Right atrium auricular region (tissue), 2 donors: Measurements from ENCODE around the gene ZDHHC7. TPM values are rescaled to one million over a fixed set of nuclear protein-coding genes. Genes with fewer than 3 reads are reported as not detected.

Experiments
- DNase-seq: peaks from one replicate; pipeline ENCODE4 v3.0.0-alpha.2; 2019; ENCODE audit warnings: low spot score
- H3K27ac ChIP-seq, 2 donors: fragments of 200-600 bp; sonication (generic); 1 replicate in 1 of 2; 2 replicates in 1 of 2; pipeline ENCODE4 v1.5.1; 2016 to 2019
- H3K27me3 ChIP-seq, 2 donors: fragments of 200-600 bp; sonication (generic); one replicate each; pipeline versions ENCODE4 v1.5.1 to v1.6.0; 2017 to 2019
- H3K36me3 ChIP-seq: fragments of 200-600 bp; sonication (generic); one replicate; pipeline ENCODE4 v1.5.1; 2016
- H3K4me1 ChIP-seq, 2 donors: fragments of 200-600 bp; sonication (generic); one replicate each; pipeline versions ENCODE4 v1.5.1 to v1.6.0; 2017 to 2019
- H3K4me3 ChIP-seq, 2 donors: fragments of 200-600 bp; sonication (generic); 1 replicate in 1 of 2; 2 replicates in 1 of 2; pipeline ENCODE4 v1.5.1; 2017 to 2019; ENCODE audit warnings: mild to moderate bottlenecking in 1 of 2, moderate library complexity in 1 of 2
- H3K9me3 ChIP-seq, 2 donors: fragments of 200-600 bp; sonication (generic); one replicate each; pipeline ENCODE4 v1.5.1; 2019
- total RNA-seq, 2 donors: library from RNA; depleted of rRNA; stranded (reverse); fragments of >200 nt; gene quantifications; one replicate each; pipeline ENCODE4 v1.1.0, GENCODE V29; 2016
- TF ChIP-seq, protein P1 (sequence below), 2 donors: fragments of 200-600 bp; sonication (generic); IDR thresholded peaks; one replicate each; pipeline ENCODE4 v1.5.1; 2019; ENCODE audit warnings: antibody characterized with exemption in 2 of 2

The ZDHHC7 gene
- total RNA-seq, 2 donors from 2014 or later: 36.0 to 48.7 TPM

DNA sequence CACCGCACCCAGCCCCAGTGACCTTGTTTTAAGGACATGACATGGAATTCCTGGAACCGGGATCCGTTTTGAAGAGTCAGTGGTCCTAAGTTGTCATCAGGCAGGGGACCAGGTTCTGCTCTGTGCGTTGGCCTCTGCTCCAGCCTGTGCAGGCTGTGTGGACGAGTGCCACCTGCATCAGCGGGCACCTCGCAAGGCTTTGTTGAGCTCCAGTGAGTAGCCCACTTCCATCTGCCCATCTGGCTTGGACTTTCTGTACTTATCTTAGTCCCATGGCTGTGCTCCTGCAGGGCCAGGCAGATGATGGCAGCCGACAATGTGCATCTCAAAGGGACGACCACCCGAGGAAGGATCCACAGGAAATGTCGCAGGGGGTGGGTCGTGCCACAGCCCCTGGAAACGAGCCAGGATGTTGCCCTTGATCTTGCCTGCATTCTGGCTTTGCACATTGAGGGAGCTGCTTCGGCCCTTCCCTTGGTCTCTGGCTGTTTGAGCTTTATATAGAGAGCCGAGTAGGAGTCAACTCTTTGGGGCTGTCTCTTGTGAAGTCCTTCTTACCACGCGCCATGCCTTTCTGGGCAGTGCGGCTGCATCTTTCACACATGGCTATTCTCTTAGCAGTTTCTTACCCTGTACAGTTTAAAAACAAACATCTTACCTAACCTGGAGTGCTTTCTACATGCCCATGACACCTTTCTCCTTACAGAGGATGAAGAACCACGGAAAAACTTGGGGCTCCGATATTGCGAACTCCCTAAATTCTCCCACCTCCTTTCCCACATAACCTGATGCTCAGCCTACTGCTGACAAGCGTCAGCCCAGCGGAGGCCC, 34.5 kb upstream of the ZDHHC7 start:
- Histone ChIP-seq H3K36me3 (no peaks in the 10 kb centered on the region), H3K9me3 (no peaks in the 10 kb centered on the region), H3K4me1 (peaks cover 0 to 33% of the 10 kb centered on the region in 2 donors), H3K27ac (no peak overlapping the region), H3K27me3 (no peaks in the 10 kb centered on the region), H3K4me3 (no peak overlapping the region)
- TF ChIP-seq, protein P1, sequence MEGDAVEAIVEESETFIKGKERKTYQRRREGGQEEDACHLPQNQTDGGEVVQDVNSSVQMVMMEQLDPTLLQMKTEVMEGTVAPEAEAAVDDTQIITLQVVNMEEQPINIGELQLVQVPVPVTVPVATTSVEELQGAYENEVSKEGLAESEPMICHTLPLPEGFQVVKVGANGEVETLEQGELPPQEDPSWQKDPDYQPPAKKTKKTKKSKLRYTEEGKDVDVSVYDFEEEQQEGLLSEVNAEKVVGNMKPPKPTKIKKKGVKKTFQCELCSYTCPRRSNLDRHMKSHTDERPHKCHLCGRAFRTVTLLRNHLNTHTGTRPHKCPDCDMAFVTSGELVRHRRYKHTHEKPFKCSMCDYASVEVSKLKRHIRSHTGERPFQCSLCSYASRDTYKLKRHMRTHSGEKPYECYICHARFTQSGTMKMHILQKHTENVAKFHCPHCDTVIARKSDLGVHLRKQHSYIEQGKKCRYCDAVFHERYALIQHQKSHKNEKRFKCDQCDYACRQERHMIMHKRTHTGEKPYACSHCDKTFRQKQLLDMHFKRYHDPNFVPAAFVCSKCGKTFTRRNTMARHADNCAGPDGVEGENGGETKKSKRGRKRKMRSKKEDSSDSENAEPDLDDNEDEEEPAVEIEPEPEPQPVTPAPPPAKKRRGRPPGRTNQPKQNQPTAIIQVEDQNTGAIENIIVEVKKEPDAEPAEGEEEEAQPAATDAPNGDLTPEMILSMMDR (IDR thresholded peaks at IDR 0.05): no peak
- DNase-seq: no peak

DNA sequence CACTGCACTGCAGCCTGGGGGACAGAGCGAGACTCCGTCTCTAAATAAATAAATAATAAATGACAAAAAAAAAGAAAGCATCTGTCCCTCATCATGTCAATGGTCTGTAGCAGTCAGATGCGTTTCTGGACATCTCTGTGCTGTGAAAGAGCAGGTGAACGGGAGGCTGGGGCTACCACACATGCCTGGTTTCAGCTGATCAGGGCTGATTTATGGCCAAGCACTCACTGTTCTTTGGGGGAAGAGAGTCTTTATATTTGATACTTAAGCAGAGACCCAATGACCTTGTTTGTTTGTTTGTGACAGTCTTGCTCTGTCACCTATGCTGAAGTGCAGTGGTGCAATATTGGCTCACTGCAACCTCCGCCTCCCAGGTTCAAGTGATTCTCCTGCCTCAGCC, 33.7 kb upstream of the ZDHHC7 start:
- TF ChIP-seq, protein P1 (IDR thresholded peaks at IDR 0.05): no peak
- Histone ChIP-seq H3K4me1 (peaks cover 0 to 27% of the 10 kb centered on the region in 2 donors), H3K27me3 (no peaks in the 10 kb centered on the region), H3K9me3 (no peaks in the 10 kb centered on the region), H3K4me3 (no peak overlapping the region), H3K36me3 (no peaks in the 10 kb centered on the region), H3K27ac (no peak overlapping the region)
- no peak for DNase-seq

DNA sequence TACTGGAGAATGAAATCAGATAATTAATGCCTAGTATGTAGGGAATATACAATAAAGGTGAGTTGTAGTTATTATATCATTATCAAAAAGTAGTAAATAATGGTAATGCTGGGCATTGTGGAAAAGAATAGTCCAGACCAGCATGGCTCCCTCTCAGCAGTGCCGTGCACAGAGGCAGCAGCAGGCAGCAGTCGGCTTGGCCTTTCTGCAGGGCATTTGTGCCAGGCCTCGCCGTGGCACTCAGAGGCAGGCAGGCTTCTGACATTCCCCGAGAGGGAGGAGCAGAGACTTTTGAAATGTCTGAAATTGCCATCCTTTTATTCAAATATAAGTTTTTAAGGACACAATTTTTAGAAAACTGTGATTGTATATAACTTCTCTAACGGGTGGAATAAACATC, 31.3 kb upstream of the ZDHHC7 start:
- TF ChIP-seq, protein P1 (IDR thresholded peaks at IDR 0.05): no peak
- H3K4me3 ChIP-seq: no peak overlapping the region
- H3K27me3 ChIP-seq: no peaks in the 10 kb centered on the region
- H3K36me3 ChIP-seq: no peaks in the 10 kb centered on the region
- no peak for DNase-seq
- H3K4me1 ChIP-seq: peaks cover 0 to 13% of the 10 kb centered on the region in 2 donors
- no peak overlapping the region for H3K27ac ChIP-seq
- H3K9me3 ChIP-seq: no peaks in the 10 kb centered on the region

DNA sequence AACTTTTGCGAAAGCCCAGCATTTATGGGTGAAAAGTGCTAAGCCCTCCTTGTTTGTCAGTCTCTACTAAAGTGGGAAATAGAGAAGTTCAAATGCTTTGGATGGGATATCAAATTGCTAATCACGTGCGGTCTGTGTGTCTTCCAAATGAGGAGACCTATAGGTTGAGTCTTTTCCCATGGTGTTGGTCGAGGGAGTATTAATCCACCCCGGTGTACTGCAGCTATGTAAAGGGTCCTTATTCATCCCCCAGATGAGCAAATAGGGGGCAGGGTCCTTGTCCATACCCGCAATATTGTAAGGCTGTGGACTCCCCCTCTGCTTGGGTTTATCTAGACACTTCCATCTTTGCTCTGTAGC, 30.8 kb upstream of the ZDHHC7 start:
- no peak for DNase-seq
- peaks cover 0 to 8% of the 10 kb centered on the region in 2 donors for H3K4me1 ChIP-seq
- no peaks in the 10 kb centered on the region for H3K9me3 ChIP-seq
- no peak overlapping the region for H3K4me3 ChIP-seq
- H3K36me3 ChIP-seq: no peaks in the 10 kb centered on the region
- TF ChIP-seq, protein P1 (IDR thresholded peaks at IDR 0.05): no peak
- no peaks in the 10 kb centered on the region for H3K27me3 ChIP-seq
- no peak overlapping the region for H3K27ac ChIP-seq

DNA sequence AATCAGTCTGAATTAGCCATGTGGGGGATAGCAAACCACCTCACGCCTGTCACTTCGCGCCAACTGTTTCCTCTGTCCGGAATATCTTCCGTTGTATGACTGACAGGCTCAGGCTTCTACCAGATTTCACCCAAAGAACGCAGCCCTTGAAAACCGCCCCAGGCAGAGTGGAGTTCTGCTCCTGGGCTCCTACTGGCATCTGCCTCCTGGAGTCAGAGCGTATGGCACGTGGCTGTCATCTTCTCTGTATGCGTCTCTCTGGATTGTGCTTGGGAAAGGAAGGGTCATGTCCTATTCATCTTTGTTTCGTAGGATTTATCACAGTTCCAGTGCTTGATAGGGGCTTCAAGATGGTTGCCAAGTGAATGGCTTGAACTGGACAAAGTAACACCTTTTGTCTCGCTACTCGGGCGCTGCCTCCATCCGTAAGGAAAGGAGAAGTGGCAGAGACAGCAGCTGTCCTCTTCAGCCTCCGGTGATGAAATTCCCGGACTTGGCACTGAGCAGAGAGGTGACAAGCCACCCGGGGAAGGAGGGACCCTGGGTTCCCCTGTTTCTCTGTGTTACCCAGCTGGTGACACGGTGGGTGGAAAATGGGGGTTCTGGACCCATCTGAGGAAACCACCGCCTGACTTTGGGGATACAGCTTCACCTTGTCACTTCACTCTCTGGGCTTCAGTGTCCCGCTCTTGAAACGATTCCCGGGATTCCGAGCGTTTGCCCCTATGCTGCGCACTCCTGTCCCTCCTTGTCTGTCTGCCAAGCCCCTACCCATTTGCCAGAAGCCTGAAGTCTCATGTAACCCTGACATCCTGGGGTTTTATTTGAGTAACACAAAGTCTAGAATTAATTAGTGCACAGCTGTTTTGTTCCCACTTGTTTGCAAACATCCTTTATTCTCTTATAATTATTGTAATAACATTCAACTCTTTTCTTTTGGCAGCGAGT, 30.2 kb upstream of the ZDHHC7 start:
- Histone ChIP-seq H3K36me3 (no peaks in the 10 kb centered on the region), H3K4me3 (no peak overlapping the region)
- no peak for DNase-seq

More for the DNA sequence above, 30.2 kb upstream of the ZDHHC7 start:
- TF ChIP-seq, protein P1 (IDR thresholded peaks at IDR 0.05): no peak
- H3K9me3 ChIP-seq: no peaks in the 10 kb centered on the region
- no peak overlapping the region for H3K27ac ChIP-seq
- H3K27me3 ChIP-seq: no peaks in the 10 kb centered on the region
- H3K4me1 ChIP-seq: peaks cover 0 to 2% of the 10 kb centered on the region in 2 donors
